ENCODE results near the gene ZNF346.
"Not testable (repeated sequence)": the region's sequence is repeated elsewhere in the genome, so short reads cannot be mapped to it uniquely, and the experiment has no call there.

The ZNF346 gene

DNA sequence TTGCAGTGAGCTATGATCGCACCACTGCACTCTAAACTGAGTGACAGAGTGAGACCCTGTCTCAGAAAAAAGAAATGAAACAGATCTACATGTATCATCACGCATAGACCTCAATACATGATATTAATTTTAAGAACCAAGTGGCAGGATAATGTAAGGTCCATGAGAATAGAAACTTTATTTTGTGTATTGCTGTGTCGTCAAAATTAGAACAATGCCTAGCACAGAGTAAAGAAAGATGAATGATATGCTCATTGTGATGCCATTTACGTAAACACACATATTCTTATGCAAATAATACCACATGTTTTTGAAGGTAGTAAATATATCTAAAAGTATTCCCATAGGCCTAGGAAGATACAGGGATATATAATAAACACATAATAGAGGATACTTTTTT lies 12.3 kb upstream of the ZNF346 start:
- DNase-seq = no peak

DNA sequence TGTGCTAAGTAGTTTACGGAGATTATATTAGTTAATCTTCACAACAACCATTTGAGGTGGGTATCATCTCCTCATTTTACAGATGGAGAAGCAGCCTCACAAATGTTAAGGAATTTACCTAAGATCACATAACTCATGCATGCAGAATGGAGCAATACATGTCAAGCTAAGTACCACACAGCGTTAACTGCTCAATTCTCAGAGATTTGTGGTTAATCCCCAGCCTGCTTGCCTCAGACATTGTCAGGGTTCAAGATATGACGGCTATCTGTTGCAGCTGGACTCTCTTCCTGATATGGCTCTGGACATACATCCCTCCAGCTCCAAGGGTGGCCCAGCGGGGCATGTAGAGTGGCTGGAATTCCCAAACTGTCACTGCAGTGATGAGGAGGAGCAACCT lies 7.3 kb upstream of the ZNF346 start:
- no peak for DNase-seq

DNA sequence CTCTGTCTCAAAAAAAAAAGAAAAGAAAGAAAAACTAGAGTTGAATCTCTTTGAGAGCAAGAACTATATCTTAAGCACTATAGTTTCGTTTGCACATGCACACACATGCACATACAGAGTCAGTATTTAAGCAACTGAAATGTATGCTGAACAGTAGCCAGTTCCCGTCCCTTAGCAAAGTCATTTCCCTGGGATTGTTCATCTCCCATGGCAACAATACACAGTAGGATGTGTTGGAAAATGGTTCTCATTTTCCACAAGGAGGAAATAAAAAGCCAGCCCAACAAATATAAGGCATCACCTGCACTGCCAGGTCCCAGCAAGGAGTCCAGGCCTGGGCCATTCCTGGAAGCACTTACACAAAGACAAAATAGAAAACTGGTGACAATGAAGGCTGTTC lies 4.2 kb upstream of the ZNF346 start:
- DNase-seq = no peak

DNA sequence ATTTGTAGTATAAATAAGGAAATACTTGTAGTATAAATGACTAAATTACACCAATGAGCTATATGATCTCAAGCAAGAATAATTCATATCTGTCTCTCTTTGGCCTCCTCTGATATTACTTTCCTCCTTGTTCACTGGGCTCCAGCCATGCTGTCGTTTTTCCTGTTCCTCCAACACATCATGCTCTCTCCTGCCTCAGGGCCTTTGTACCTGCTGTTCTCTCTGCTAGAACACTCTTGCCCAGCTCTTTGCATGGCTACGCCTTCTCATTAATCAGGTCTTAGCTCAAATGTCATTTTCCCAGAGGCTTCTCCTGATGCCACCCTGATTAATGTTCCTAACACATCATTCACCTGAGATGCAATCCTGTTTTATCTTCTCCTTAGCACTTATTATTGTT lies 2.5 kb upstream of the ZNF346 start:
- DNase-seq = no peak

DNA sequence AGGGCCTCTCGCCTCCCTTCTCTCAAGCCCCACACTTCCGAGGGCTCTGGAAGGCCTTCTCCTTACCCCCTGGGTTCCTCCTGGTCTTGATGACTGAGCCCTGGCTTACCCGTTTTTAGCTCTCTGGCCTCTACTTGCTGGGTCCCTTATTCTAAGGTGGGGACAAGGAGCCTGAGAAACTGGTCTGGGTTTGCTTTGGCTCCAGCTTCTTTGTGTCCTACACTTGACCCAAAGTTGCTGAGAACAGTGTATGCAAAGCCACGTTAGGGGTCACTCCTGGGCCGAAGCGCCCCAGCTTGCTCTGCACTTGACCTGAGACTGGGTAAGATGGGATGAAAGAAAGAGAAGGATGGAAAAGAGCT lies 788 bp downstream of the ZNF346 start:
- DNase-seq = no peak

DNA sequence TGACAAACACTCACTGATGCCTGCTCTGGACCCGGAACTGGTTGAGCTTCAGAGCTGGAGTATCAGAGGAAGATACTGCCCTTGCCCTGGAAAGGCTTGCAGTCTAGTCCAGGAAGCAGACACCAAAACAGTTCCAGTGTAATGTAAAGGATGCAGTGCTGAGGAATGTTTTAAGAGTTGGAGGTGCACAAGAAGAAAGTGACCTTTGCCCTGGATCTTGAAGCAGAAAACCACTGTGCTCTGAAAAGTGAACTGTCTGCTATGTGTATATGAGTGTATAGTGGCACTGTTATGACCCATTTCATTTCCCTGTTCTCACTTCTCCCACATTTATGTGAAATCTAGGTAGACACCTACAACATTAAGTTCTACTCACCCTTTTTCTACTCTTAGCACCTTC lies 2.1 kb downstream of the ZNF346 start:
- no peak for DNase-seq

DNA sequence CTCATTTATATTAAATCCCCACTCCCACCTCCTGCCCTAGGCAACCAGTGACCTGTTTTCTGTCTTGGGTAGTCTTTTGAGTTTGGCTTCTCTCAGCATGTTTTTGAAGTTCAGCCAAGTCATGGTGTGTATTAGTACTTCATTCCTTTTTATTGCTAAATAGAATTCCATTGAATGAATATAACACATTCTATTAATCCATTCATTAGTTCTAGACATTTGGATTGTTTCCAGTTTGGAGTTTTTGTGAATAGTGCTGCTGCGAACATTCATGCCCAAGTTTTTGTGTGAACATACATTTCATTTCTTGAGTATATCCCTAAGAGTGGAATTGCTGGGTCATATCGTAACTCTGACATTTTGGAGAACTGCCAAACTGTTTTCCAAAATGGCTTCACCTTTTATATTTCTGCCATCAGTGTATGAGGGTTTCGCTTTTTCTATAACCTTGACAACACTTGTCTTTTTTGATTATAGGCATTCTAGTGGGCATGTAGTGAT lies 2.7 kb downstream of the ZNF346 start:
- DNase-seq = no peak

DNA sequence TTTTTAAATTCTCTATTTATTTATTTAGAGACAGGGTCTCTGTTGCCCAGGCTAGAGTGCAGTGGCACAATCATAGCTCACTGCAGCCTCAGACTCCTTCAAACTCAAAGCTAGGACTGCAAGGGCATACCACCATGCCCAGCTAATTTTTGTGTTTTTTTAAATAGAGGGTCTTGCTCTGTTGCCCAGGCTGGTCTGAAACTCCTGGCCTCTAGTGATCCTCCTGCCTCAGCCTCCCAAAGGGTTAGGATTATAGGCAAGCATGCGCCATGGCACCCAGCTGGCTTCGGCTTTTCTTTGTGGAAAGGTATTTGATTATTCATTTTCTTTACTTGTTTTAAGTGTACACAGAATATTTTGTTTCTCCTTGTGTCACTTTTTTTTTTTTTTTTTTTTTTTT lies 5.2 kb downstream of the ZNF346 start:
- DNase-seq = no peak

DNA sequence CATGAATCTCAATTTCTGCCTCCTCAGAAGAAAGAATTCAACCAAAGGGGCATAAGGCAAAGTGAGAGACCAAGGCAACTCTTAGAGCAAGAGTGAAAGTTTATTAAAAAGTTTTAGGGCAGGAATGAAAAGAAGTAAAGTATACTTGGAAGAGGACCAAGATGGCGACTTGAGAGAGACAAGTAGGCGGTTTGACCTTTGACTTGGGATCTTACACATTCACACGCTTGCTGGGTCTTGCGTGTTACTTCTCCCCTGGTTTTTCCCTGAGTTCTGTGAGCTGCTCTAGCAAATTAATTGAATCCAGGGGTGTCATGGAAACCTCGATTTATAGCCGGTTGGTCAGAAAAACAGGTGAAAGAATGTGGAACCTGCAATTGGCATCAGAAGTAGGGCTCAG lies 7.0 kb downstream of the ZNF346 start:
- no peak for DNase-seq

DNA sequence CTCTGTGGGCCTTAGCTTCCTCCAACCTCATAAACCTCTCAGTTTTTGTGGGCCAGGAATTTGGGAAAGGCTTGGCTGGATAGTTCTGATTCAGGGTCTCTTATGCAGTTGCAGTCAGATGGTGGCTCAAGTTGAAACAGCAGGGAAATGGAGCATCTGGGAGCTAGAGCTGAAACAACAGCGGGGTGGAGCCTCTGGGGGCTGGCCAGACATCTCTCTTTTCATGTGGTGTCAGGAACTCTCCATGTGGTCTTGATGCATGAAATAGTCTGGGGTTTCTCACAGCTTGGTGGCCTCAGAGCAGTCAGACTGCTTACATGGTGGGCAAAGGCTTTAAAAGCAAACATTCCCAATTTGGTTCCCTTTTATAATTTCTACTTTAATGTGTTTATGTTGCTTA lies 13.5 kb downstream of the ZNF346 start:
- DNase-seq = no peak

DNA sequence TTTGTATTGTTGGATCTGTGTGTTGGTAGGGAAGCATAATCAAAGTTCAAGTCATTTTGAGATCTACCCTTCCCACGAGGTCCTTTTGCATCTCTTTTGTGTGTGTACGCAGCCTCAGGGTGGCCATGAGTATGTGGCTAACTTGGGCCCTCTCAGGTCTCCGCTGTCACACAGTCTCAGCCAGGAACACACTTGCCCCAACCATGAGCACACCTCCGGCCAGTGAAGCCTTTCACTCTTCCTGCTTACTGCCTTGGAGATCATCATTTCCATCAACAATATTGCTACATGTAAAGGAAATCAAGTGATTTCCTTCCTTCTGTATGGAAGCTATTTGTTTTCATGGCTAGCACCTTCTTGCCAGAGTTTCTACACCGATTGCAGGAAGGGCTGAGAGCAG lies 13.9 kb downstream of the ZNF346 start:
- no peak for DNase-seq

DNA sequence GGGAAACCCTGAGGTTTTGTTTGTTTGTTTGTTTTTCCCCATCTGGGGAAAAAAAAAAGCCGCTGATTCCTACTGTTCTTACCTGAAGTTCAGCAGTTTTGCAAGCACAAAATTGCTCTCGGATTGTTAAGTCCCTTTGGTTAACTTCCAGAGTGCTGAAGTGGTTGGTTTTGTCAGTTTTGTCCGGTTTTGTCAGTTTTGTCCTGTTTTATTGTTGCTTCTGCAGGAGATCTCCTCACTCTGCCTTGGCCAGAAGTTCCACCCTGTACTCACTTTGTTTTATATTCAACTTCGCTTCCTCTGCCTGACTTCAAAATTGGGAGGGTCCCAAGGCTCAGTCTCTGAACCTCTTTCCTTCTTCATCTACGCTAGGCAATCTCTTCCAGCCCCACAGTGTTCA lies 14.4 kb downstream of the ZNF346 start:
- no peak for DNase-seq

DNA sequence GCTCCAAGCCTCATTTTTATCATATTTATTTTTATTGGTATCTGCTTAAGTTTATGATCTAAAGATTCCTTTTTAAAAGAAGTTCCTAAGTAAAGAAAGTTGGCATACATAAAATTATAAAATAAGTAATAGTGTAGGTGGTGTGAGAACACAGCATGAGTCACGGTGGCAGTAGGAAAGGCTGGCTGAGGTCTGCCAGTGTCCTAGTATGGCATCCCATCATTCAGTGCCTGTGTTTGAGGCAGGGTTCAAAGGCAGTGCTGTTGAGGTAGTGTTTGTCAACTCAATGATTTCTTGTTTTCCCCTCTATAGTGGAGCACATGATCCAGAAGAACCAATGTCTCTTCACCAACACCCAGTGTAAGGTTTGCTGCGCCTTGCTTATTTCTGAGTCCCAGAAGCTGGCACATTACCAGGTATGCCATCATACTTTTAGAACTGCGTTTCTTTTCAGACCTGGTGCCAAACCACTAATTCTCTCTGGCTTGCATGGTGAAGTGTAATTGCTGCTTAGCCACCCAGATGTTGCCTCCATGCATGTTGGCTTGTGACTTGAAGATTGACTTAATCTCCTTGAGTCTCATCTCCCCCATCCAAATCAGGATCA lies 18.4 kb downstream of the ZNF346 start:
- no peak for DNase-seq

DNA sequence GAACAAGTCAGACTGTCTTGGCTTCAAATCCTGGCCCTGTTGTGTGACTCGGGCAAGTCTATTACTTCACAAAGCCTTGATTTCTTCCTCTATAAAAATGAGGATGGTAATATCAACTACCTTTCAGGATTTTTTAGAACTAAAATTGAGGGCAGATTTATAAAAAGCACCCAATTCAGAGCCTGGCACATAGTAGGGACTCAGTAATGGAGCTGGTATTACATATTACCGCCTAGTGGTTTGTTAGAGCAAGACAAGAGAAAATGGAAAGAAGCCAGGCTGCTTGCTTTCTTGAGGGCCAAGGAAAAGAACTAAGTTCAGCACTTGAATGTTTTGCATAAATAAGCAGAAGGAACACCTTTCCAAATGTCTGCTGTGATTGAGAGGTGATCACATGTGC lies 19.4 kb downstream of the ZNF346 start:
- DNase-seq = no peak

DNA sequence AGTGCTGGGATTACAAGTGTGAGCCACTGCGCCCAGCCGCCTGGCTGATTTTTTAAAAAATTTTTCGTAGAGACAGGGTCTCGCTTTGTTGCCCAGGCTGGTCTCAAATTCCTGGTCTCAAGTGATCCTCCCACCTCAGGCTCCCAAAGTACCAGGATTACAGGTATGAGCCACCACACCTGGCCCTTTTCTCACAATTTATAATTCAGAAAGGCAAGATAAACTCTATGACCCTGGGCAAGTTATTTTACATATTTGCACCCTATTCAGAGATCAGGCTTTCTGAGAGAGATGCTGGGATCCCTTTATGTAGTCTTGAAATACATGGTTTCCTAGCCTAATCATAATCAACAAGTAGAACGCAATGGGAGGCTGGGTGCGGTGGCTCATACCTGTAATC lies 20.6 kb downstream of the ZNF346 start:
- DNase-seq = no peak

DNA sequence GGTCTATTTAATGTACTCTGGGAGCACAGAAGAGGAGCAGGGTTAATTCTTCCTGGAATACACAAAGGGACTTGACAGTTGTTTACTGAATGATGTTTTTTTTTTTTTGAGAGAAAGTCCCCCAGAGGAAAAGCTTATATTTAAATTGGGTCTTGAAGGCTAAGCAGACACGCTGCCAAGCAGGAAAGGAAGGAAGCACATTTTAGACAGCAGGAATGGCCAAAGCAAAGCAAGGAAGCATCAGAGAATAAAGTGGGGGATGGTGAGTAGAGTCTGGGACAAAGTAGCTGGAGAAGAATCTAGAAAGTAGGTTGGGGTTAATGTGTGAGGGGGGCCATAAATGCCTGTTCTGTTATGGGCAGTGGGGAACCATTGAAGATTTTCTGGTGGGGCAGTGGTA lies 21.5 kb downstream of the ZNF346 start:
- no peak for DNase-seq

DNA sequence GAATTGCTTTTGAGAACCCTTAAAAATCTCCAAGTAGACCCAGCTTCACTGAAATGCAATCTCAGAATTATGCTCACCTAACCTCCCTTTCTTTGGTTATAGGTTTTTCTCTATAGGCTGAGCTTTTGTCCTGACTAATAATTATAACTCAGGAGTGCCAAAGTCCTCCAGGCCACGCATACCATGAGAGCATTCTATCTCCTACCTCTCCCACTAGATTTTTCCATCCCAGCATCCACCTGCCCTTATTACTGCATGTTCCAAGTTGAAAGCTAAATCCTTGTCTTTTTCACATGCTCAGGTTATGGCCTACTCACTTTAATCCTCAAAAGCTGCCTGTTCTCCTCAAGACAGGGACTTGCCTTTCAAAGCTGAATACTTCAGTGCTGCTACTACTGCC lies 22.1 kb downstream of the ZNF346 start:
- no peak for DNase-seq

DNA sequence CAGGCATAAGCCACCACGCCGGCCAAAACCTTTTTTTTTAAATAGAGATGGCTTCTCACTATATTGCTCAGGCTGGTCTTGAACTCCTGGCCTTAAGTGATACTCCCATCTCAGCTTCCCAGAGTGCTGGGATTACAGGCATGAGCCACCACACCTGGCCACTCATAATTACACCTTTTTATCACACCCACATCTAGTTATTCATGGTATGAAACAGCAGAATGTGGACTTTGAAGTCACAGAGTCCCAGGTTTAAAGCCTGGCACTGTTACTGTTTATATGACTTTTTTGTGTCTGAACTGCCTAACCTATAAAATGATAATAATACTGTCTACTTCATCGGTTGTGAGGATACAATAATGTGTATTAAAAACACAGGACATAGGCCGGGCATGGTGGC lies 23.1 kb downstream of the ZNF346 start:
- no peak for DNase-seq

DNA sequence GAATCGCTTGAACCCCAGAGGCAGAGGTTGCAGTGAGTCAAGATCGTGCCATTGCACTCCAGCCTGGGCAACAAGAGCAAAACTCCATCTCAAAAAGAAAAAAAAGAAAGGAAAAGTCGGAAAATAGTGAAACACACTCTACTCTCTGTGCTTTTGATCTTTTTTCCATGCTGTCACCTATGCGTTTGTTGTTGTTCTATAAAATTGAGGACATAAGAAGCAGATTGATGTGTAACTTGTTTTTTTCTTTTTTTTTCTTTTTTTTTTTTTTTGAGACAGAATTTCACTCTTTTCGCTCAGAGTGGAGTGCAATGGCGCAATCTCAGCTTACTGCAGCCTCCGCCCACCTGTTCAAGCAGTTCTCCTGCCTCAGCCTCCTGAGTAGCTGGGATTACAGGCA lies 26.0 kb downstream of the ZNF346 start:
- not testable (repeated sequence) for DNase-seq

DNA sequence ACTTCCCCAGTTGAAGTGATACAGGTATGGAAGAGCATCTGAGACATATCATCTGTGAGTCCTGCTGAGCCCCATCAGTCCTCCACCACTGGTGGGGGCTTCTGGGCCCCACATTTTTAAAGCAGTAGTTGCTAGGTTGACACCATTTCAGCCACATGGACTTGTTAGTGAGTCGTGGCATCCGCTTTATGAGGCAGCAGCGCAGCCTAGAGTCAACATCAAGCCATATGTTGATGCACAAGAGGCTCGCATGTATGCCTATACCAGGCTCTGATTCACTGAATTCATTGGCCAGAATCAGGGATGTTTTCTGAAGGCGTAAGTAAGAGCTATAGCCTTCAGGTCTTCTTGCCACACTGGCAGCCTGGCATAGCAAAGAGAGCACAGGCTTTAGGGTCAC lies 26.8 kb downstream of the ZNF346 start:
- no peak for DNase-seq

DNA sequence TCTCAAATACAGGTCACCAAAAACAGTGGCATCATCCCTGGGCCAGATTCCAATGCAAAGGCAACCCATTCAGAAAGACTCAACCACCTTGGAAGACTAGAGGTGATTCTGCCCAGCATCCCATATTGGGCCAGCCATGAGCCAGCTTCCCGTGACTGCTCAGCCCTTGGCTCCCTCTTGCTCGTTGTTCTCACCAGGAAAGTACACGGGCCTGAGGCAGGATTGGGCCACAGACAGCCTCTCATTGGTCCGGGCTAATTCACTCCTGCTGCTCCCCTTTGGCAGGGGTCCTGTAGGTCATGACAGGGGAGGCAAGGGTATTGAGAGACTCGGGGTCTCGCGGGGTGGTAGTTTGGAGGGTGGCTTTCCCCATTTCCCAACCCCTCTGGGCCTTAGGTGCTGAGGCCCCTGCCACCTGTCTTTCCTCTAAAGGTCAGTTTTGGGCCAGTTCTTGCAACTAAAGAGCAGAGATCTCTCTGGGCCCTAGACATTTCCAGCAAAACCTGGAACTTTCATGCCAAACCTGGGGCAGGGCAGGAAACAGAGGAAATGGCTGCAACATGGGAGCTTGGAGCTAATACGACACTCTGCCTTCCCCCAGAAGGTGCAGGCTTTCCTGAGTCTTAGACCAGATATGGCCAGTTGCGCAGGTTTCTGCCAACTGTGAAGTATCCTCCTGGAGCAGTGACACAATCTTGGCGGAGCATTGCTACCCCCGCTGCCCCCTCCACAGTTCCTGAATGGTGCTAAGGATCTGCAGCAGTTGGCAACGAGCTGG lies 42.2 kb downstream of the ZNF346 start:
- DNase-seq = no peak

DNA sequence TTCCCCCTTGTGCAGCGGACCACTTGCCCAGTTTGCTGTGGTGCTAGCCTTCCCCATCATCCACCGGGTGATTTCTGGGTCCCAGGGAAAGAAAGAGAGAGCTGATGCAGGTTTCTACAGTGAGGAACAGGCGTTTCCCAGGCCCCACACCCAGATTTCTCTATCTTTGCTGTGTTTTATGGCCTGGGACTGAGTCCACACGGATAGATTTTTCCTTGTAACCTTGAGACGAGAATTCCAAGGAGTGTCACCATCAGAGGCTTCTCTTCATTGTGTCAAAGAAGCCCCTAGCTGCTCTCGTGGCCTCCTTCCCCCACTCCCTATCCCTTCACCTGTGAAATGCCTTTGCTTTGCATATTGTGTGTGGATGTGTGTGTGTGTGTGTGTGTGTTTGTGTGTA lies 43.0 kb downstream of the ZNF346 start:
- no peak for DNase-seq

DNA sequence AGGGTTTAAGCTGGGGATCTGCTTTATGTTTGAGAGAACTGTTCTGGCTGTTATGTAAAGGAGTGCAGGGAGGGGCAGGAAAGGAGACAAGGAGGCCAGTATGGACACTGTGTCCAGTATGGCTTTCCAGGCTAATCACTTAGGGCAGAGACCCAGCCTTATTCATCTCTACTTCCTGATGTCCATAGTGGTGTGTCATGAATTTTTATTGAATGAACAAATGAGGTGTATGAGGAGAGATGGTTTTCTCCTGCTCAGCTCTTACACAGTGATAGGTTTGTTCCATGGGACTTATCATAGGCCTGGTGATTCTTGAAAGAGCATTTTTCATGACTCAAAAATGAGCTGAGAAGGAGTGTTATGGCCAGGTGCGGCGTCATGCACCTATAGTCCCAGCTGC lies 43.7 kb downstream of the ZNF346 start:
- no peak for DNase-seq

DNA sequence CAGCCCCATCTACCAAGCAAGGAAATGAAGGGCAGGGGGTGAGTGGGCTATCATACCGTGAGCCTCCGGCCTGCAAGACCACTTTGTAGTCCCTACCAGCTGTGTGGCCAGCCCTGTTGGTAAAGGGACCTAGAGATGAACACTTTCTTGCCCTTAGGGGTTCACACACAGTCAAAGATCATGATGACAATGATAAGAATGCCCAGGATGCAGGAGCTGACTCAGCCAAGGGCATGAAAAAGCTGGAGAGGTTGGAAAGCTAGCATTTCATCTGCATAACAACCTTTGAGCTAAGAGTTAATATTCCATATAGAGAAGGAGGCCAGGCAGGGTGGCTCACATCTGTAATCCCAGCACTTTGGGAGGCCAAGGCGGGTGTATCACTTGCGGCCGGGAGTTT lies 45.0 kb downstream of the ZNF346 start:
- no peak for DNase-seq

Data from NCI-H748 treated with DMSO at 0.1 percent for 48 hours (cell line).